GM18511 (cell line): ENCODE data around the gene TBC1D3B.
"Not testable (repeated sequence)": the region's sequence is repeated elsewhere in the genome, so short reads cannot be mapped to it uniquely, and the experiment has no call there.

Source experiments
- ATAC-seq: cut with Tn5 transposase; IDR thresholded peaks from one replicate; pipeline ENCODE4 v1.9.1; 2021; ENCODE audit warnings: mild to moderate bottlenecking, moderate library complexity; ENCODE audit not compliant: unreplicated experiment

Gene TBC1D3B

GRCh38 chr17:36201506-36201905 is 25.1 kb upstream of the TBC1D3B start:
- not testable (repeated sequence) for ATAC-seq

DNA sequence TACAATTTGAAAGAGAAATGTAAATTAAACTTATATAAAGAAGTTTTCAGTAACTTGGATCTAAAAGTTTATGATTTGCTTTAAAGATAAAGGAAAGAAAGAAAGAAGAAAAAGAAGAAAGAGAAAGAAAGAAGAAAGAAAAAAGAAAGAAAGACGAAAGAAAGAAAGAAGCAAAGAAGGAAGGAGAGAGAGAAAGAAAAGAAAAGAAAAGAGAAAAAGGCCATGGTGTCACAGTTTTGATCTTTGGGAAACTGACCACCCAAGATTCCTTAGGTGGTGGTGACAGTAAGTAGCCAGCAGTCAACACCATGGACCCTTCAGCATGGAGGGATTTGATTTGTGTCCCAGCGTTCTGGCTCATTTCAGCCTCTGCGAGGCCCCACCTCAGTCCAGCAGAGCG is 24.7 kb upstream of the TBC1D3B start:
- not testable (repeated sequence) for ATAC-seq

DNA sequence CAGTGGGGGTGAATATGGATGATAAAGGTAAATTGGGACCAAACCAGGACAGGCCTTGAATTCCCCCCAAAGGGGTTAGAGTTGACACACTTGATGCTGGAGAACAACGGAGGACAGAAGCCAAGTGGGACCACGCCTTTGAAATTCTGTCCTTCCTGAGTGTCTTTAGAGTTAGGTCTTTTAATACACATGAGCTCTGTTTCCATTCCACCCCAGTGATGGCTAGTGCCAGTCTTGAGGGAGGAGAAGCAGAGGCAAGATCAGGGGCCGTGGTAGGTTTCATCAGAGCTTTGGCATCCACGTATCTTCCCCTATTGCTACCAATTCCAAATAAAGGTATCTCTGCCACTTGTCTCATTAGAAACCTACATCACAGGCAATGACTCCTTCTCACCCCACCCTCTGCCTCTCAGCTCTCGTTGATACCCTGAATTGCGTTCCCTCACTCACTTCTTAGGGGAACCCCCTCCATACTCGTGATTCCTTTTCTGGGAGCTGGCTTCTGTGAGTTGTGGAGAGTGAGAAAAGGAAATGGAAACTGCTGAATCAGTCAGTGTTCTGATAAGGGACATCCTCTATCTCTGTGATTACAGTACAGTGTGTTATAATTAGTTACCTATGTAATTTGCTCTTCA is 22.5 kb upstream of the TBC1D3B start:
- ATAC-seq = peak; percentile 18

GRCh38 chr17:36197387-36197703 is 20.9 kb upstream of the TBC1D3B start:
- peak; percentile 9 for ATAC-seq

DNA sequence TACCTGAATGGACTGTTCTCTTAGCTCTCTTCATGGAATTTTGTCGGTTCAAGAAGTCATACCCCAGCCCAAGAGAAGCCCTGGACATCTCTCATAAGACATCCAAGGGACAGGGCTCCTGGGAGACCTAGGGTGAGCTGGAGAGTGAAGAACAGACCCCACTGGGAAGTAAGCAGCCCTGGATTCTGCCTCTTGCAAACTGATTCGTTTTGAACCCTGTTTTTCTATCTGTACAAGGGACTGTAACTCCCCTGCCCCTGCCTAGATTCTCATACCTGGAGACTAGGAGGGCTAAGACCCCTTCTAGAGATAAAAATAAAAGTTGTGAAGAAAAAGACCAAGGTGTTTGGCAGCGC is 19.7 kb upstream of the TBC1D3B start:
- no peak for ATAC-seq

DNA sequence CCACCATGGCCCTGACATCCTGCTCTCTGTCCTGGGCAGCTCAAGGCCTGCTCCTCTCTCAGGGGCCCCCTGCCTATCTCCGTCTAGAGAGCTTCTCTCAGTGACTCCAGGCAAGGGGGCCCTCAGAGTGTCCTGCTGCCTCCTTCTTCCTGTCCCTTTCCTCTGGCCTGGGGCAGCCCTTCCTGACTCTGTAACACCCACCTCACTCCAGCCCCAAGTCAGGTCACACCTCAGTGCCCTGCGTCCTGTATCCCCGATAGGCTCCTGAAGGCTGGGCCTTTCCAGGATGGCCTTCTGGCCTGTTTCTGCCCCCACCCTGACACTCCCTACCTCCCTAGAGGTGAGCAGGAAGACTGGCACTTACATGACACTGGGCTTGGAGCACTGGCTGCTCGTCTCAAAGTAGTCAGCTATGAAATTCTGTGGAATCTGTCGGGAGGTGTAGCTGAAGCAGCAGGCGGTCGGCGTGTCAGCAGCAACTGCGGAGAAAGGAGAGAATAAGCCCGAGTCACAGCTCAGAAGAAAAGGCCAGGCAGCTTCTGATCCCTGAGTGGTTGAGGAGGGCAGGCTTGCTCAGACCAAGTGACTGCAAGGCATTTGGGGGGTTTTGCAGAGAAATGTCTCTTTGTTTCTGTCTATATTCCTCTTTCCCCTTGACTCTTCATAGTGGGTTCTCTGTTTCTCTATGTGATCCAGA is 19.1 kb upstream of the TBC1D3B start:
- no peak for ATAC-seq

DNA sequence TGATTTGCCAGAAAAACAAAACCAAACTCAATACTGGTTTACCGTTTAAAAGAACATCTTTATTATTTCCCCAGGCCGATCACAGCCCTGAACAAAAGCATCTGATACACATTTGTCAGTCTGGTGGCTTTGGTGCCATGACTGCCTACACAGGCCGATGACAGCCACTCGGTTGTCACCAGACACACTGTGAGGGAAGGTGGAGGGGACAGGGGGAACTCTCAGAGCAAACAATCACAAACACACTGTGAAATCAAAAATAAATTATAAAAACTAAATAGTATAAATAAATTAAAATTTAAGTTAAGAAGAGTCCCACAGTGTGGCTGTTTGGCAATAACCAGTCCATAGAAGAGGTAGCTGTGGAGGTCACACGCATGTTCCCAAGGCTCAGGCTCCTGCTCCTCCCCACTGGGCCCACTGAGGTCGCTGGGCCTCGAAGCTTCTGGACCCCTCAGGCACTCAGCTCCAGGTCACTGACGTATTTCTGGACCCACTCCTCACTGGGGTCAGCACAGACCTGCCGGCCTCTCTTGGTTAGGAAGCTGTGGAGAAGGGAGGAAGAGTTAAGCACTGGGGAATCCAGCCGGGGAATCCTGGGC is 18.5 kb upstream of the TBC1D3B start:
- ATAC-seq = not testable (repeated sequence)

GRCh38 chr17:36194147-36194831 is 17.9 kb upstream of the TBC1D3B start:
- ATAC-seq = not testable (repeated sequence)

GRCh38 chr17:36193216-36193775 is 16.9 kb upstream of the TBC1D3B start:
- ATAC-seq = no peak

- not testable (repeated sequence) for ATAC-seq
Observed at GRCh38 chr17:36190549-36191330, 14.3 kb upstream of the TBC1D3B start.

DNA sequence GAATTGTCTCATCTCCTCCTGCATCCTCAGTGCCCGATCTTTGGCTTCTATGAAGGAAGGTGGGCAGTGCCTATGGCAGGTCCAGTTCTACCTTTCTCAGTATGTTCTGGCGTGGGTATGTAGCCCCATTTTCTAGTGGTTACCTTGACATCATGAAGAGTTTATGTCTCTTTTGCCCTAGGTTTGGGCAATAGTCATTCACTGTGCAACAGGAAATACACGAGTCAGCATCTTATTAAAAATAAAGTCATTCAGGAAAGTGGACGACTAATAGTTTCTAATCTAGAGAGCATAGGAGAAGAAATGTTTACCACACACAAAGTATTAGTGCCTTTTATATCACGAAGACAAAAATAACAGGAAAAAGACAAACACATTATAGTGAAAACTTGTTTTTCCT is 13.6 kb upstream of the TBC1D3B start:
- not testable (repeated sequence) for ATAC-seq

GRCh38 chr17:36188891-36189306 is 12.5 kb upstream of the TBC1D3B start:
- peak; percentile 79 for ATAC-seq

DNA sequence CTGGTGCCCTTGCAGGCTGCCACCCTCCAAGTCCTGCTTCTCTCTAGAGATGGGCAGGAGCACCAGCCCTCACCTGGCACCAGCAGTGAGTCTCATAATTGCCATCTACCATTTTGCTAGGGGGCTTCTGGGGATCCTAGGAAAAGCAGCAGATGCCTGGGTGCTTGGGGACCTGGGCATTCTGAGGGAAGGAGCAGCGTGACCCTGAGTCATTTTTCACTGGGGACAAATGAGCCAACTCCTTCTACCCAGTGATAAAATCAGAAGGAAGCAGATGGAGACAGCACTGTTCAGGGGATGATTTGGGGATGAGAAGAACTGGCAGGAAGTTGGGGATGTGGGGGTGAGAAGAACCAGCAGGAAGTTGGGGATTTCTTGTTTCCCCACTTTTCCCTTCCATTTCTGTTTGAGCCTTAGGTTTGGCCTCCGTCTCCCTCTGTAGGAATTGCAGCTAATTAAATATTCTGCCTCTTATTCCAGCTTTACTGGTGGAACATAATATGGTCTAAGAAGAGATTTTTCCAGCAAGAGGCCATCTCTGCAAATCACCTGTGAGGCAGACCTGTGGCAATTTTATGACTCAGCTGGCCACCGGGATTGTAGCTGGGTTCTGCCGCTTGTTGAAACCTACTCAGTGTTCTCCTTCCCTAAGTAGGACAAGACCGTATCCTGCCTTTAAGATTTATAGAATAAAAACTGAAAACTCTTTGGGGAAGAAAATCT is 11.7 kb upstream of the TBC1D3B start:
- not testable (repeated sequence) for ATAC-seq

DNA sequence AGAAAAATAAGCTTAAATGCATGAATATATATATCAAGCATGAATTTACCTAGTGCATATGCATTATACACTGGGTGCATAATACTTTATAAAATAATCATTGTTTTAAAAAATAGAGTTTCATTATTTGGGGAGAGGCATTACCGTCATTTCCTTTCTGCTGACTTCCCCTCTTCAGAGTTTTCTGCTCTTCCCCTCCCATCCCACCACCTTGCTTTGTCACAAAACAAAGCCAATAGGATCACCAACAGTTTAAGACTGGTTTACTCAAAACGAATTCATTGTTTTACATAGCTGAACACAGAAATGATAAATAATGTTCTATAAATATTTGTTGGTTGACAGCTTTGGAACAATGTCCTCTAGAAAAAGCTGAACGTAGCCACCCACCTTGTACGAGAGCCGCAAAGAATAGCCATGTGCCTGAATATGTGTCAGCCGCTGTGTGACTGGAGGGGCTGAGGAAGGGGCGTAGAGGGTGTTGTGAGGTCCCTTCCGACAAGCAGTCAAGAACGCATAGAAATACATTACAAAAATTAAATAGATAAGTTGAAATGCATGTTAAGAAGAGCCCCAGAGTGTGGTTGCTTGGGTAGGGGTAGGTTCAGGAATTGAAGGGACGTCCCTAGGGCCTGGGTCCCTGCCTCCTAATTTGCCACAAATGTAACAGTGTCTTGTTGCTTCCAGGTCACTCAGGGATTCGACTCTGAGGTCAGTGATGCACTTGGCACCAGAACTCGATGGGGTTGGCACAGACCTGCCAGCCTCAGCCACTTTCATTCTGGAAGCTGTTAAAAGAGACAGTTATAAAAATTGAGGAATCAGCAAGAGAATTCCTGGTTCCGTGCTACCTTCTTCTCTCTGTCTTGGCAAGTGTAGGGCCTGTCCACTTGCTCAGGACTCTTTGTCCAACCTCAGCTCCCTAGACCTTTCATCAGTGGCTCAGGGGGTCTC is 10.7 kb upstream of the TBC1D3B start:
- not testable (repeated sequence) for ATAC-seq

GRCh38 chr17:36185416-36185815 is 9.0 kb upstream of the TBC1D3B start:
- ATAC-seq = no peak

- ATAC-seq = no peak
Observed at GRCh38 chr17:36184023-36184765, 7.8 kb upstream of the TBC1D3B start.

GRCh38 chr17:36183001-36183971 is 6.8 kb upstream of the TBC1D3B start:
- no peak for ATAC-seq
